Activated B cell treated with CpG ODN at 0.5 μM for 24 hours (primary cell): ENCODE results near the gene SBNO2. TPM values are rescaled to one million over a fixed set of nuclear protein-coding genes. Genes with fewer than 3 reads are reported as not detected.

Source experiments
- ATAC-seq: fragments of 200-7000 bp; cut with Tn5 transposase; one replicate; pipeline ENCODE4 v1.10.0; 2021; ENCODE audit warnings: low read depth, mild to moderate bottlenecking, moderate library complexity
- CTCF ChIA-PET: fragments of 350-600 bp; sonication (Branson Sonifier 250); formaldehyde crosslinking; loops from one replicate; lab custom pipeline; 2021; ENCODE audit warnings: antibody characterized with exemption; lab: Charles Lee
- POLR2A ChIA-PET: fragments of 350-600 bp; sonication (Branson Sonifier 250); formaldehyde crosslinking; loops from one replicate; lab custom pipeline; 2021; ENCODE audit warnings: antibody characterized with exemption; lab: Charles Lee
- DNase-seq: peaks from one replicate; pipeline ENCODE4 v3.0.0; 2022
- H3K27ac Mint-ChIP-seq: one replicate; pipeline ENCODE4 v1.8.0; 2020; ENCODE audit warnings: mixed read lengths
- H3K27me3 Mint-ChIP-seq: one replicate; pipeline ENCODE4 v1.8.0; 2021; ENCODE audit warnings: mixed read lengths
- H3K36me3 Mint-ChIP-seq: one replicate; pipeline ENCODE4 v1.8.0; 2021; ENCODE audit warnings: low read depth, mixed read lengths
- H3K4me1 Mint-ChIP-seq: one replicate; pipeline ENCODE4 v1.8.0; 2021; ENCODE audit warnings: mixed read lengths
- H3K4me3 Mint-ChIP-seq: one replicate; pipeline ENCODE4 v1.8.0; 2020; ENCODE audit warnings: mild to moderate bottlenecking, mixed read lengths
- H3K9me3 Mint-ChIP-seq: one replicate; pipeline ENCODE4 v1.8.0; 2020; ENCODE audit warnings: mixed read lengths
- intact Hi-C: fragments of 100-400 bp; cut with micrococcal nuclease; formaldehyde crosslinking; loops from one replicate; pipeline ENCODE4 v1.15.1; 2024
- total RNA-seq: library from RNA; stranded (reverse); gene quantifications from 2 replicates; pipeline ENCODE4 v1.2.3, GENCODE V29; 2022
- TF ChIP-seq, protein P1 (sequence below): fragments of 200-600 bp; IDR thresholded peaks from one replicate; pipeline ENCODE4 v1.8.0; 2022; ENCODE audit warnings: antibody characterized with exemption, mild to moderate bottlenecking

Gene SBNO2
- total RNA-seq, 1 donor from 2014 or later, result 127 TPM

DNA sequence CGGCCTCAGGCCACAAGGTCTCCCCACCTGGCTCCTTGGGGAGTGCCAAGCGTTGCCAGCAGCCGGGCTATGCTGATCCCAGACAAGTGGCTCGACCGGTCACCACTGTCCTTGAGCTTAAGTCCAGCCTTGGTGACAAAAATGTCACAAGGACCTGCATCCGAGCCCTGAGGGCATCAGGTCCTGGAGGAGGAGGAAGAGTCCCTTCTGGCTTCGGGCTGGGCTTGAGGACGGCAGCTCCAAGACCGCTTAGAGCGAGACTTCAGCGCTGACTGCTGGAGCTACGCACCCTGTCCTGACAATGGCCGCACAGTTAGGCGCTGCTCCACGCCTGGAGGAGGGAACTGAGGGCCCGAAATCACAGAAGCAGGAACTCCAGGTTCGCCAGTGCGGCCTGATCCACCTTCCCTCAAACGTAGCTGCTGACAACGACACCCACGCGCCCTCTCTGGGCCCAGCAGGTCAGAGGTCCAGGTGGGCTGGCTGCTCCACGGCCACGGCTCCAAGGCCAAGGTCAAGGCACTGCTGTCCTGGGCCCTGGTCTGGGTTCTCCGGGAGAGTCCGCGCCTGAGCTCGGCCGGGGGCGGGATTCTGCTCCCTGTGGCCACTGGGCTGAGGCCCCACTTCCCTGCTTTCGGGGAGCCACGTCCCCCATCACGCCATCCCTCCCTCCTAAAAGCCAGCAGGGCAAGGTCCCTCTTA, 7.0 kb downstream of the SBNO2 start:
- CTCF ChIA-PET, result no interaction called here
- DNase-seq (no peak), ATAC-seq (no peak)
- peaks cover 24% of the 10 kb centered on the region for H3K4me1 Mint-ChIP-seq
- POLR2A ChIA-PET, result no interaction called here
- intact Hi-C loops, result no loop called here
- H3K27me3 Mint-ChIP-seq, result no peaks in the 10 kb centered on the region
- no peak overlapping the region for H3K27ac Mint-ChIP-seq
- TF ChIP-seq, protein P1, sequence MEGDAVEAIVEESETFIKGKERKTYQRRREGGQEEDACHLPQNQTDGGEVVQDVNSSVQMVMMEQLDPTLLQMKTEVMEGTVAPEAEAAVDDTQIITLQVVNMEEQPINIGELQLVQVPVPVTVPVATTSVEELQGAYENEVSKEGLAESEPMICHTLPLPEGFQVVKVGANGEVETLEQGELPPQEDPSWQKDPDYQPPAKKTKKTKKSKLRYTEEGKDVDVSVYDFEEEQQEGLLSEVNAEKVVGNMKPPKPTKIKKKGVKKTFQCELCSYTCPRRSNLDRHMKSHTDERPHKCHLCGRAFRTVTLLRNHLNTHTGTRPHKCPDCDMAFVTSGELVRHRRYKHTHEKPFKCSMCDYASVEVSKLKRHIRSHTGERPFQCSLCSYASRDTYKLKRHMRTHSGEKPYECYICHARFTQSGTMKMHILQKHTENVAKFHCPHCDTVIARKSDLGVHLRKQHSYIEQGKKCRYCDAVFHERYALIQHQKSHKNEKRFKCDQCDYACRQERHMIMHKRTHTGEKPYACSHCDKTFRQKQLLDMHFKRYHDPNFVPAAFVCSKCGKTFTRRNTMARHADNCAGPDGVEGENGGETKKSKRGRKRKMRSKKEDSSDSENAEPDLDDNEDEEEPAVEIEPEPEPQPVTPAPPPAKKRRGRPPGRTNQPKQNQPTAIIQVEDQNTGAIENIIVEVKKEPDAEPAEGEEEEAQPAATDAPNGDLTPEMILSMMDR, result no peak
- H3K36me3 Mint-ChIP-seq, result peaks cover 20% of the 10 kb centered on the region
- H3K9me3 Mint-ChIP-seq, result no peaks in the 10 kb centered on the region
- H3K4me3 Mint-ChIP-seq, result no peak overlapping the region

DNA sequence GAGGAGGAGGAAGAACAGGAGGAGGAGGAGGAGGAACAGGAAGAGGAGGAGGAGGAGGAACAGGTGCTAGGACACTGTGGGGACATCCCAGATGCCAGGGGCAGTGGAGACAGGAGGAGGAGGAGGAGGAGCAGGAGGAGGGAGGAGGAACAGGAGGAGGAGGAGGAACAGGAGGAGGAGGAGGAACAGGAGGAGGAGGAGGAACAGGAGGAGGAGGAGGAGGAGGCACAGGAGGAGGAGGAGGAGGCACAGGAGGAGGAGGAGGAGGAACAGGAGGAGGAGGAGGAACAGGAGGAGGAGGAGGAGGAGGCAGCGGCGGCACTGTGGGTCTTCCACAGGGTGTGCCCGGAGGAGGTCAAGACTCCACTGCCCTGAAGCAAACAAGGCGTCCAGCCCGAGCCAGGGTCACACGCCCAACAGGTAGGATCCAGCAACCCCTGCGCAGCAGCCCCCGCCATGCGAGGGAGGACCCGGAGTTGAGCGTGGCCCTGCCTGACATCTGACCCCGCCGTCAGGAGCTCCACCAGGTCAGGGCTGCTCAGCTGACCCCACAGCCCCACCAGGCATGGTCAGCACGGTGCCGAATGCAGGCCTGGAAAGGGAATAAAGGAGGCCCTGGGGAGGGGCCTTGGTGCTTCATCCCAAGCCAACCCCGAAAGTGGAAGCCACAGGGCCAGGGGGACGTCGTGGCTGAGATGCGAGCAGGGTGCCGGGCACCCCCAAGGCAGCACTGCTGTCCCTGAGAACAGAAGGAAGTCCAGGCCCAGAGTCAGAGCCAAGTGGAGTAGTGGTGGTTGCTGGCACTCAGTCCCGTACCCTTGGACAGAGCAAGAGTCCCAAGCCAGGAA, 9.2 kb downstream of the SBNO2 start:
- Mint-ChIP-seq H3K27me3 (no peaks in the 10 kb centered on the region), H3K4me1 (peaks cover 15% of the 10 kb centered on the region), H3K9me3 (no peaks in the 10 kb centered on the region), H3K36me3 (peaks cover 14% of the 10 kb centered on the region), H3K27ac (no peak overlapping the region), H3K4me3 (no peak overlapping the region)
- ATAC-seq (no peak), DNase-seq (no peak)
- POLR2A ChIA-PET, result no interaction called here
- CTCF ChIA-PET, result no interaction called here
- intact Hi-C loops, result no loop called here
- TF ChIP-seq, protein P1, result no peak

DNA sequence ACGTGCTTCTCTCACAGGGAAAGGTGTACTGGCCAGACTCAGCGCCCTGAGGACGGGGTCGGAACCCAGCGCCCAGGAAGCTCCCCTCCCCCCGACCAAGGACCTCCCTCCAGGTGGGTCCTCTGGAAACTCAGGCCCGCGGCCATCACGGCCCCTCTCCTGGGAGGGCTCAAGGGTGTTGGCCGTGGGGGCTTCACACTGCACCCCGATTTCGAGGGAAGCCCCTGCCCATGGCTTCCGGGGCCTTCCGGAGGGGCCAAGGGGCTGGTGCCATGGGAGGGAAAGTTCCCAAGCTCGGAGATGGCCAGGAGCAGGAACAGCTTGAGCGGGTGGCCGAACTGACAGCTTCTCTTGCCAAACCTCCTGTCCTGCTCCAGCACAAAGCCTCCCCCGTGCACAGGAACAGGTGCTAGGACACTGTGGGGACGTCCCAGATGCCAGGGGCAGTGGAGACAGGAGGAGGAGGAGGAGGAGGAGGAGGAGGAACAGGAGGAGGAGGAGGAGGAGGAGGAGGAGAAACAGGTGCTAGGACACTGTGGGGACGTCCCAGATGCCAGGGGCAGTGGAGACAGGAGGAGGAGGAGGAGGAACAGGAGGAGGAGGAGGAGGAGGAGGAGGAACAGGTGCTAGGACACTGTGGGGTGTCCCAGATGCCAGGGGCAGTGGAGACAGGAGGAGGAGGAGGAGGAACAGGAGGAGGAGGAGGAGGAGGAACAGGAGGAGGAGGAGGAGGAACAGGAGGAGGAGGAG, 10.0 kb downstream of the SBNO2 start:
- POLR2A ChIA-PET, result interaction anchor here (0.5 to 0.8 kb wide), 2 partner anchors 41 to 1137 kb away, joined by 3 to 4 read pairs; no protein-coding TSS in a partner anchor
- intact Hi-C loops, result no loop called here
- CTCF ChIA-PET, result no interaction called here
- no peak for ATAC-seq
- H3K4me1 Mint-ChIP-seq, result peaks cover 11% of the 10 kb centered on the region
- no peak for DNase-seq
- no peaks in the 10 kb centered on the region for H3K9me3 Mint-ChIP-seq
- H3K36me3 Mint-ChIP-seq, result peaks cover 11% of the 10 kb centered on the region
- H3K27me3 Mint-ChIP-seq, result no peaks in the 10 kb centered on the region
- no peak overlapping the region for H3K4me3 Mint-ChIP-seq
- no peak overlapping the region for H3K27ac Mint-ChIP-seq
- TF ChIP-seq, protein P1, result no peak

DNA sequence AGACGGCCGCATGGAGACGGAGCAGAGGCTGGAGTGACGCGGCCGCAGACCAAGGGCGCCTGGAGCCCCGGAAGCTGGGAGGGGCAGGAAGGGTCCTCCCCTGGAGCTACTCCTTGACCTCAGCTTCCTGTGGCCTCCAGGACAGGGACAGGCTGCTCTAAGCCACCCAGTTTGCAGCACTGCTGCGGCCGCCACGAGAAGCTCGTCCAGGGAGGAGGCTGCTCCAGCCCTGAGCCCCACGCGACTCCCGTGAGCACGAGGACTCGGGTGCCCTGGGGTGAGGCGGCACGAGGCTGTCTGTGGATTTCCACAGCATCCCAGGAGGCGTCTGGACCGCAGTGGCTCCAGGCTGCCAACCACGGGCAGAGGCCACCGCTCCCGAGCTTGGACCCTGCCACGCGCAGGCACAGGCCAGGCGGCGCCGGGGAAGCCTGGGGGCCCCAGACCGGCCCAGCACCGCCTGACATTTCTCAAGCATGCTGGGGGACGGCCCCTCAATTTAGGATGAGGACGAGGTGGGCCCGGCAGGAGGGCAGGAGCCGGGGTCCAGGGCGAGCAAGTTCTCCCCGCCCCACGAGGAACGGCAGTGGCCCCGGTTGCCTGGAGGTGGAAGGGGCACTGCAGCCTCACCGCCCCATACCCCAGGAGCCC, 10.7 kb downstream of the SBNO2 start:
- H3K9me3 Mint-ChIP-seq, result no peaks in the 10 kb centered on the region
- DNase-seq (no peak), ATAC-seq (no peak)
- ChIA-PET CTCF (no interaction called here), POLR2A (interaction anchor here (0.5 to 0.8 kb wide), 2 partner anchors 40 to 1138 kb away, joined by 3 to 4 read pairs; no protein-coding TSS in a partner anchor)
- peaks cover 9% of the 10 kb centered on the region for H3K36me3 Mint-ChIP-seq
- TF ChIP-seq, protein P1, result no peak
- H3K27me3 Mint-ChIP-seq, result no peaks in the 10 kb centered on the region
- no peak overlapping the region for H3K27ac Mint-ChIP-seq
- intact Hi-C loops, result no loop called here
- H3K4me3 Mint-ChIP-seq, result no peak overlapping the region
- peaks cover 8% of the 10 kb centered on the region for H3K4me1 Mint-ChIP-seq
